GM12874 (cell line): Measurements from ENCODE around the gene PVALEF.

Source experiments
- CTCF ChIP-seq: IDR thresholded peaks from 2 replicates; pipeline ENCODE4 v1.5.1; 2011; ENCODE audit warnings: low read depth, mild to moderate bottlenecking, control low read depth, low read length, moderate library complexity; ENCODE audit not compliant: insufficient read depth

The PVALEF gene

DNA sequence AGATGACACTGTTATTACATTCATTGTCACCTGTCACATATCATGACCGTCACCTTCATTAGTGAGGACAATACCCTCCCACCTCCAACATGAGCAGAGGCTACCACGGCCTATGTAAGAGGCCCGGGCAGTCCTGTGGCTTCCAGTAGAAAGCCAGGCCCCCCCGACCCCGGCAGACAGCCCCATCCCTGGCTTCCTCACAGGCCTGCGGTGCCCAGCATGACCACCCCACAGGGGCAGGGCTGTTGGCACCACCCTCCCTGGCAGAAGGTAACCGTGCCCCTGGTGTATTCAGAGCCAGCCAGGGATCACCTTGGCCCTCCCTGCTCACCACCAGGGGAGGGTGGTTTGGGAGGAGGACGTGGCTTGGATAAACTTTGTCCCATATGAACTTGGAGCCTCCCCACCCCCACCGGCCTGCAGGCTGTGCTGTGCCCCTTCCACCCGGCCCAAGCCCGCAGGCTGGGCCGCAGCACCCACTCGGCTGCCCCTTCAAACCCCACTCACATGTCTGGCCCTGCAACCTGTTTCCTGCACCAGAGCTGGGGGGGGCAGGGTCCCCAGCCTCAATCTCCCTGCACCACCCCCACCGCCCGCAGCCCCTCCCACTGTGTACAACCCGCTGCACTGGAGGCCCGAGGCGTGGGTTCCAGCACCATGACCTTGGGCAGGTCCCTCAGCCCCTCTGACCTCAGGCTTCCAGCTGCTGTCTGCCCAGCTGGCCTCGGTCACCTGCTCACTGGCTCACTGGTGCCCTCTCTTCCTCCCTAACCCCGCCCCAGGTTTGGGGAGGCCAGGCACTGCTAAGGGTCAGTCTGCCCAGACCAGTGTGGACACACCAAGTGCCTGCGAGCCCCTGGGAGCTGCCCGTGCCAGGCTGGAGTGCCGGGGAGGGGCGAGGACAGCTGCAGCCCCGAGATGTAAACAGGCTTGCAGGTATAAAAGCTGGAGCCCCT lies 13.1 kb downstream of the PVALEF start:
- TF ChIP-seq CTCF: no peak

GRCh38 chr17:81179220-81179619 lies 13.9 kb downstream of the PVALEF start:
- TF ChIP-seq CTCF: no peak

DNA sequence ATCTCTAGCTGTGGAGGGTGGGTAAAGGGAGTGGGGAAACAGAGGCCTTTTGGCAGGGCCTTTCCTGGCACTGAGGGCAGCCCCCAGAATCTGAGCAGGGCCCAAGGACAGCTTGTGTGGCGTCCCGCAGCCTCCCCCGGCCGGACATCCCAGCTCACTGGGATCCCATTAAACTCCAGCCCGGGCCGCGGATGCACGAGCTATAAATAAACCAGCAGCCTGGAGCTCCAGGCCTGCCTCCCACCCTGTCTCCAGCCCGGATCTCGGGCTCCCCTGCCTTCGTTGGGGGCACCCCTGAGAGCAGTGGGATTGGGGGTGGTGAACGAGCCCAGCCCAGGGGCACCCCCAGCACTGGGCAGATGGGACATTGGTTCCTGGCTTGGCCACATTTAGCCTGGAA lies 14.6 kb downstream of the PVALEF start:
- no peak for TF ChIP-seq CTCF

DNA sequence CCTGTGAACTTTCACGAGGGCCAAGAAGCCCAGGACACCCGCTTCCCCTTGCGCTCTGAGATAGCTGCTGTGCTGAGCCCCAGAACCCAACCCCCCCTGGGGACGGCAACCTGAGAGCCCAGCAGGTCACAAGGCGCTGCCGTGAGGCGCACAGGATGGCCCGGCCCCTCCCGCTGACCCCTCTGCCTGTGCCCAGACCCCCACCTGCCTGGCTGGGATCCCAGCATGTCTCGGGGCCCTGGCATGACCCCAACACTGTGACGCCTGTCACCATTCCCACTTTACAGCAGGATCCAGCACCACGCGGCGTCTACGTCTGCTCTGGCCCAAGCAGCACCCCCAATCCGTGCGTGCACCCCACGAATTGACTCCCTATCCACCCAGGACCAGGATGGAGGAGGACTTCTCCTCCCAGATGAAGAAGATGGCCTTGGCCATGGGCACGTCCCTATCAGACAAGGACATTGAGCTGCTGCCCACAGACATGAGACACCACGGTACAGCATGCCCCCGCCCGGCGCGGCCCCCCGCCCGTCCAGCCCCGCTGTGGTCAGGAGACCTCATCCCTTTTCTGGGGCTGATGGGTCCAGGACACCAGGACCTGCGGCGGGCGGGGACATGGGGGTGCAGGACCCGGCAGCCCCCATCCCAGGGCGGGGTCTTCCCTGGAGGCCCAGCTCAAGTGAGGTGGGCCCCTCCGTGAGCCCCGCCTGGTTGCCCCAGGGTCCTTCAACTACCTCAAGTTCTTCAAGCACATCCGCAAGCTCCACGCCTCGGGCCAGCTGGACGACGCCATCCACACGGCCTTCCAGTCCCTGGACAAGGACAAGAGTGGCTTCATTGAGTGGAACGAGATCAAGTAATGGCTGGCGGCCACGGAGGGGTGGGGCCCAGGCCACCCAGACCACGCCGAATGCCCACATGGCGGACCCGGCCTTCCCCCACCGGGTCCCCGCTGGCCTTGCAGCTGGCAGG lies 15.8 kb downstream of the PVALEF start:
- TF ChIP-seq CTCF: no peak

DNA sequence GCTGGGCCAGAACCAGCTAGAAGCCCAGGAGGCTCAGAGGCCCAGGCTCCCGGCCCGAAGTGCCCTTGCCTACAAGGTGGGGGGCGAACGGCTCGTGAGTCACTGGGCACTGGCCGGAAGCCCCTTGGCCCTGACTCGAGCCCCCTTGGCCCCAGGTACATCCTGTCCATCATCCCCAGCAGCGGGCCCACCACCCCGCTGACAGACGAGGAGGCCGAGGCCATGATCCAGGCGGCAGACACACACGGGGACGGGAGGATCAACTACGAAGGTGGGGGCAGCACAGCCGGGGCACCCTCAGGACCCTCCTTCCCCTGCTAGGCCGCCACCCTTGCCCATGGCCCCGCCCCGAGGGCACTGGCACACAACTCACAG lies 16.5 kb downstream of the PVALEF start:
- no peak for TF ChIP-seq CTCF

- TF ChIP-seq CTCF: no peak
Measured at GRCh38 chr17:81182596-81182995, 17.3 kb downstream of the PVALEF start.

- no peak for TF ChIP-seq CTCF
Measured at GRCh38 chr17:81183316-81183715, 18.0 kb downstream of the PVALEF start.
